Heart right ventricle (tissue), 16 donors: ENCODE data around the gene SGCA. TPM values are rescaled to one million over a fixed set of nuclear protein-coding genes. Genes with fewer than 3 reads are reported as not detected.

Source experiments
- ATAC-seq, 8 donors: fragments of 200-7000 bp; cut with Tn5 transposase; one replicate each; pipeline ENCODE4 v1.9.1; 2020; ENCODE audit warnings: mild to moderate bottlenecking in 8 of 8, moderate library complexity in 8 of 8, moderate number of reproducible peaks in 1 of 8
- DNase-seq, 2 donors: peaks; one replicate each; pipeline ENCODE4 v3.0.0-alpha.2; 2020
- H3K27ac ChIP-seq, 10 donors: fragments of 200-600 bp; sonication (generic) in 2 of 10; one replicate each; pipeline versions ENCODE4 v1.5.0 to v1.8.0; 2020 to 2022; ENCODE audit warnings: mild to moderate bottlenecking in 3 of 10
- H3K27me3 ChIP-seq, 7 donors: fragments of 200-600 bp; one replicate each; pipeline ENCODE4 v1.8.0; 2021 to 2022; ENCODE audit warnings: mild to moderate bottlenecking in 2 of 7
- H3K36me3 ChIP-seq, 9 donors: fragments of 200-600 bp; sonication (generic) in 1 of 9; one replicate each; pipeline versions ENCODE4 v1.5.0 to v1.8.0; 2020 to 2022; ENCODE audit warnings: mild to moderate bottlenecking in 2 of 9
- H3K4me1 ChIP-seq, 9 donors: fragments of 200-600 bp; sonication (generic) in 1 of 9; one replicate each; pipeline versions ENCODE4 v1.5.0 to v1.8.0; 2020 to 2022; ENCODE audit warnings: mild to moderate bottlenecking in 4 of 9
- H3K4me3 ChIP-seq, 10 donors: fragments of 200-600 bp; sonication (generic) in 2 of 10; one replicate each; pipeline versions ENCODE4 v1.5.0 to v1.8.0; 2020 to 2022; ENCODE audit warnings: mild to moderate bottlenecking in 7 of 10, moderate library complexity in 2 of 10
- H3K9me3 ChIP-seq, 11 donors: fragments of 200-600 bp in 10 of 11; sonication (generic) in 2 of 11; one replicate each; pipeline versions ENCODE4 v1.5.0 to v1.8.0; 2013 to 2022; ENCODE audit warnings: mild to moderate bottlenecking in 2 of 11, control low read depth in 1 of 11, moderate library complexity in 1 of 11
- WGBS, 2 donors: extraction: QIAGEN DNeasy Blood & Tissue Kit; methylation state at CpG; one replicate each; pipeline ENCODE4 v1.1.7; 2013; ENCODE audit warnings: inconsistent platforms in 1 of 2; 5-methylcytosine and 5-hydroxymethylcytosine counted together
- intact Hi-C, 10 donors: fragments of 100-400 bp; cut with DNase I; formaldehyde crosslinking; loops; one replicate each; pipeline versions ENCODE4 v1.11.1 to v1.14.2; 2022
- long read RNA-seq, 3 donors: library from polyadenylated mRNA; unstranded; transcript quantifications; one replicate each; pipeline ENCODE4 v2.0.0, GENCODE V29; 2020 to 2021
- polyA plus RNA-seq, 2 donors: library from polyadenylated mRNA; stranded (reverse); fragments of 200-250 nt; gene quantifications; one replicate each; pipeline ENCODE4 v1.2.3, GENCODE V29; 2013
- total RNA-seq, 10 donors: library from RNA; stranded (reverse); fragmentation: NEBNext Ultra II Directional in 3 of 10; extraction: Animal tissue kit (Norgen Biotek cat#: 25700) in 3 of 10; gene quantifications; one replicate each; pipeline versions ENCODE4 v1.2.1 to v1.2.4, GENCODE V29; 2021 to 2023
- TF ChIP-seq, protein P1 (sequence below), 9 donors: fragments of 200-600 bp; sonication (generic) in 2 of 9; IDR thresholded peaks; one replicate each; pipeline versions ENCODE4 v1.5.0 to v1.8.0; 2021 to 2022; ENCODE audit warnings: antibody characterized with exemption in 9 of 9, mild to moderate bottlenecking in 5 of 9, moderate library complexity in 1 of 9
- donor health status: Arrhythmogenic right ventricular cardiomyopathy.
- donor health status: ischemic (EF 13 %, LVEDD 7.1; RV severe dilation, severe dysfunction).
- donor health status: healthy with polysubstance abuse.
- donor health status: DM: no; HTN: yes; CAD: no.
- donor health status: DM: no; HTN: no; CAD: no.
- donor health status: ischemic (EF 25% LVEDD 6.9; RV normal size, moderate dysfunction).
- donor health status: ischemic (EF 25% LVEDD 5.7; RV mildly dilated, moderate dysfunction).
- donor health status: healthy.
- donor health status: DM: yes; HTN: yes; CAD: no.
- donor health status: Ischemic cardiomyopathy.
- donor health status: ischemic (EF 35%, LVEDD 5.7; RV mildly dilated, moderate dysfunction).
- donor health status: nonischemic (EF 11% LVEDD 7.7; RV severe dilation, severe dysfunction).
- donor health status: DM: yes; HTN: yes; CAD: no.
- donor health status: PGD.
- donor health status: ischemic (EF 29% LVEDD 5.4; RV normal size, mild dysfunction).
- donor health status: nonischemic (EF 23%, LVEDD 6.1; RV moderate dilation, normal function).

The SGCA gene
- total RNA-seq (100 to 1,000 TPM; 136 to 204 (median 158) TPM), polyA plus RNA-seq (100 to 1,000 TPM; 137 to 314 TPM)
- long read RNA-seq, donor 1, transcript SGCA-202 (8 exons, 1,057 nt), result minor isoform, 23 of 155 reads
- long read RNA-seq, donor 1, transcript SGCA-201 (10 exons, 1,432 nt), result major isoform, 47 of 155 reads
- long read RNA-seq, donor 1, partial matches to known transcripts, result 43 of 155 reads
- long read RNA-seq, donor 1, other reads (novel, unspliced or antisense), result 41 of 155 reads
- long read RNA-seq, donor 2, transcript SGCA-201 (10 exons, 1,432 nt), result major isoform, 53 of 204 reads
- long read RNA-seq, donor 2, transcript SGCA-202 (8 exons, 1,057 nt), result minor isoform, 31 of 204 reads
- long read RNA-seq, donor 2, partial matches to known transcripts, result 61 of 204 reads
- long read RNA-seq, donor 2, other reads (novel, unspliced or antisense), result 58 of 204 reads
- long read RNA-seq, donor 3, transcript SGCA-202 (8 exons, 1,057 nt), result minor isoform, 31 of 353 reads
- long read RNA-seq, donor 3, transcript SGCA-201 (10 exons, 1,432 nt), result major isoform, 235 of 353 reads
- long read RNA-seq, donor 3, partial matches to known transcripts, result 44 of 353 reads
- long read RNA-seq, donor 3, other reads (novel, unspliced or antisense), result 42 of 353 reads

DNA sequence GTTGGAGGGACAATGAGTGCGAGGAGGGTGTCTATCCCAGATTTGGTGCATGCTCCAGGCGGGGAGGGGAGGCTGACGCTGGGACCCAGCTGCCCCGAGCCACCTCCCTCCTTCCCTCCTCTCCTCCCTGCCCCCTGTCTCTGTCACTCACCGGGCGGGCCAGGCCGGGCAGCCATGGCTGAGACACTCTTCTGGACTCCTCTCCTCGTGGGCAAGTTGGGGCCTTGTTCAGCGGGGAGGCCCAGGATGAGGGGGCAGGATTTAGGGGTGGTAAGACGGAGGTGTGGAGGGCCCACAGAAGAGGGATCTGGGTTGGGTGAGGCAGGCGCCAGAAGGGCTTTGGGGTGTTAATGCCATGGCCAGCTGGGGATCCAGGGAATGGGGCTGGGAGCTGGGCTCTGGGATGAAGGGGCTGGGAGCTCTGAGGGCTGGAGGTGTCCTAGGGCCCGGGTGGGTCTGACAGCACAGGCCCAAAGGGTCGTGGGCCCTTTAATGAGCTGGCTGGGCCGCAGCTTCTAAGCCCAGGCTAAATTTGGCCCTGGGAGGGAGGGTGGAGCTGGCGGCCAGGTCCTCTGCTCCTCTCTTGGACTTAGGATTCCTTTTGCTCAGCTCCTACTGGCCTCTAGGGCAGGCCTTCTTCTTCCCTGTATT is at the start of gene SGCA:
Gene SGCA, plus strand, starts transcription at position 139 of the 651 bp plus-strand sequence. Its CDS starts 36 bp downstream, at position 175.
- intact Hi-C loops, result loop anchor here in 3 of 10 donors (5.0 to 10.0 kb wide), 3 partner anchors 51 to 129 kb away; no protein-coding TSS in a partner anchor
- peak; percentile 44 to 77 (median 66) for ATAC-seq
- no peaks in the 10 kb centered on the region for H3K27me3 ChIP-seq
- TF ChIP-seq, protein P1, sequence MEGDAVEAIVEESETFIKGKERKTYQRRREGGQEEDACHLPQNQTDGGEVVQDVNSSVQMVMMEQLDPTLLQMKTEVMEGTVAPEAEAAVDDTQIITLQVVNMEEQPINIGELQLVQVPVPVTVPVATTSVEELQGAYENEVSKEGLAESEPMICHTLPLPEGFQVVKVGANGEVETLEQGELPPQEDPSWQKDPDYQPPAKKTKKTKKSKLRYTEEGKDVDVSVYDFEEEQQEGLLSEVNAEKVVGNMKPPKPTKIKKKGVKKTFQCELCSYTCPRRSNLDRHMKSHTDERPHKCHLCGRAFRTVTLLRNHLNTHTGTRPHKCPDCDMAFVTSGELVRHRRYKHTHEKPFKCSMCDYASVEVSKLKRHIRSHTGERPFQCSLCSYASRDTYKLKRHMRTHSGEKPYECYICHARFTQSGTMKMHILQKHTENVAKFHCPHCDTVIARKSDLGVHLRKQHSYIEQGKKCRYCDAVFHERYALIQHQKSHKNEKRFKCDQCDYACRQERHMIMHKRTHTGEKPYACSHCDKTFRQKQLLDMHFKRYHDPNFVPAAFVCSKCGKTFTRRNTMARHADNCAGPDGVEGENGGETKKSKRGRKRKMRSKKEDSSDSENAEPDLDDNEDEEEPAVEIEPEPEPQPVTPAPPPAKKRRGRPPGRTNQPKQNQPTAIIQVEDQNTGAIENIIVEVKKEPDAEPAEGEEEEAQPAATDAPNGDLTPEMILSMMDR (IDR thresholded peaks at IDR 0.05), result peak in 2 of 9 donors; percentile 10 to 17
- peaks cover 5 to 72% (median 27%) of the 10 kb centered on the region in 9 donors for H3K4me1 ChIP-seq
- H3K9me3 ChIP-seq, result no peaks in the 10 kb centered on the region
- H3K27ac ChIP-seq, result peak within 1 kb of the TSS; percentile 72 to 99 (median 94)
- DNase-seq, result peak; percentile 61 to 62
- peak within 1 kb of the TSS; percentile 35 to 59 (median 48) for H3K4me3 ChIP-seq
- WGBS, 2 donors, result 41 to 46% methylated on average over 15 of the region's 15 CpGs
- H3K36me3 ChIP-seq, result peaks cover 0 to 16% (median 0%) of the 10 kb centered on the region in 9 donors

DNA sequence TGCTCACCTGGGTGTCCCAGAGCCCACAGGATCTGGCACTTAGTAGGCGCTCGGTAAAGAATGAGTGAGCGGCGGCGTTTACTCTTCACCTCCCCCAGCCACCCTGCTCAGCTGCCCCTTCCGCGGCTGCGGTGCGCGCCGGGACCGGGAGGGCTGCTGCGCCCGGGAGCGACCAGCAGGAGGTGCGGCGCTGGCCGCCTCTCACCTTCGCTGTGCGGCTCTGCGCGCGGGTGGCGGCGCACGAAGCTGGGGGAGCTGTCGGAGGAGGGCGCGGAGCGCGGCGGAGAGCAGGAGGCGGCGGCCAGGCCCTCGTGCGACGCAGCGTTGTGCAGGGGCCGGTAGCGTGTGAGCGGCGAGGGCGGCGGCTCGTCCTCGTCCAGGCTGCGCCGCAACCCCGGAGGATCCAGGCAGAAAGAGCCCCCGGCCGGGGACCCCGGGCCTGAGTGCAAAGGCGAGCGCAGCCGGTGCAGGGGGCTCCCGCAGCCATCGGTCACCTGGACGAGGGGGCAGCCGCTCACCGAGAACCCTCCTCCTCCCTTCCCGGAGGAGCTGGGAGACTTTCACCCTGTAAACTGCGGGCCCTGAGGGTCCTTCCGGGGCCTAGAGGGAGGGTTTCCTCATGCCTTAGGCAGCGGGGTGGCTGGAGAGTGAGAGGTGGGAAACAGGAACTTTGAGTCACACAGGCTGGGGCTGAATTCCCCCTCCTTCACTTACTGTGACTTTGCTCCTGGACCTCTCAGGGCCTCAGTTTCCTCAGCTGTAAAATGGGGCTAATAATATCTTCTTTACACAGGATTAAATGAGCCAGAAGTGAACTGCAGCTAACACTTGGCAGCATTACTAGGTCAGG is 48.4 kb upstream of the SGCA start:
- Histone ChIP-seq H3K9me3 (no peaks in the 10 kb centered on the region), H3K36me3 (no peaks in the 10 kb centered on the region), H3K4me3 (peak overlapping the region in 8 of 10 donors; percentile 5 to 36 (median 24)), H3K27ac (no peak overlapping the region), H3K27me3 (peaks cover 0 to 60% (median 0%) of the 10 kb centered on the region in 7 donors), H3K4me1 (peaks cover 9 to 54% (median 21%) of the 10 kb centered on the region in 9 donors)
- WGBS, 2 donors, result 14 to 29% methylated on average over 64 of the region's 64 CpGs
- DNase-seq (peak in 1 of 2 donors; percentile 66), ATAC-seq (peak; percentile 36 to 72 (median 45))
- TF ChIP-seq, protein P1 (IDR thresholded peaks at IDR 0.05), result peak; percentile 22 to 77 (median 63)
- intact Hi-C loops, result loop anchor here in 3 of 10 donors (5.0 to 10.0 kb wide), 2 partner anchors 45 to 47 kb away; partner anchors contain the start of gene SGCA (in 2 of the 3)

DNA sequence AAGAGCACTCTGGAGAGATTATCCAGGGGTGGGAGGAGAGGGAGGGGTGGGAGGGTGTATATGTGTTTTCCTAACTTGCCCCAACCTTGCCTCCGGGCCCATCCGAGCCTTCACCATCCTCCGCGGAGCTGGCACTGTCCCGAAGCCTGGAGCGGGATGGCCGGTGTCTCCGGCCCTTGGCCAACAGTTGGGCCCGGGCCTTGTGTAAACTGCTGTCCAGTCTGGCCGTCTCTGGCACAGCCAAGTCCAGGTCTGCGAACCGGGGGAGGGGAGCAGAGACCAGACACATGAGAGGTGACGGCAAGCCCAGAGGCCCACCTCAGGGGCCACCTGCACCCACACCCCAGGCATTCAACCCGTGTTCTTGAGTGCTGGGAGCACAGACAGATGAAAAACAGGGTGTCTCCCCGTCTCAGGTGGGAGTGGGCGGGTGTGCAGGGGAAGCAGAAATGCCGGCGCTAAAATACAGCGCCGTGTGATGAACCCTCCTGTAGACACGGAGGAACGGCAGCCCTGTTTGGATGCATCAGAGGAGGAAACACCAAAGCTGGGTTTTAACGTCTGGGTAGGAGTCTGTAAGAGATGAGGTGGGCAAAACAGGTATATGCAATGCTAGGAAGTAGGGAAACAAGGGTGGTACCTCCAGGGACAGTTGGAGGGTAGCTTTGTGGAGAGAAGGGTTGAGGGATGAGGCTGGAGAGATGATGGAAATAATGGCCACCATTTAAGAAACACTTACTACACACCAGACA is 47.6 kb upstream of the SGCA start:
- intact Hi-C loops, result loop anchor here in 3 of 10 donors (5.0 to 10.0 kb wide), 2 partner anchors 44 to 47 kb away; partner anchors contain the start of gene SGCA (in 2 of the 3)
- WGBS, 2 donors, result 84% methylated on average over 23 of the region's 23 CpGs
- DNase-seq (no peak), ATAC-seq (no peak)
- TF ChIP-seq, protein P1 (IDR thresholded peaks at IDR 0.05), result no peak
- Histone ChIP-seq H3K36me3 (no peaks in the 10 kb centered on the region), H3K4me3 (no peak overlapping the region), H3K9me3 (no peaks in the 10 kb centered on the region), H3K27ac (no peak overlapping the region), H3K4me1 (peaks cover 5 to 47% (median 13%) of the 10 kb centered on the region in 9 donors), H3K27me3 (peaks cover 0 to 60% (median 0%) of the 10 kb centered on the region in 7 donors)
